Mucosa of stomach (tissue), 1 donor: Measurements from ENCODE around the gene CCDC180.
"Not testable (repeated sequence)": the region's sequence is repeated elsewhere in the genome, so short reads cannot be mapped to it uniquely, and the experiment has no call there.

Experiments
- H3K27me3 ChIP-seq: one replicate; pipeline ENCODE4 v1.7.0; 2013; ENCODE audit warnings: mild to moderate bottlenecking, low read length; ENCODE audit not compliant: control insufficient read depth, insufficient read depth
- H3K36me3 ChIP-seq: one replicate; pipeline ENCODE4 v1.7.0; 2013; ENCODE audit warnings: low read length; ENCODE audit not compliant: control insufficient read depth, insufficient read depth
- H3K4me1 ChIP-seq: one replicate; pipeline ENCODE4 v1.7.0; 2013; ENCODE audit warnings: mild to moderate bottlenecking, low read length; ENCODE audit not compliant: control insufficient read depth, insufficient read depth
- H3K4me3 ChIP-seq: one replicate; pipeline ENCODE4 v1.7.0; 2013; ENCODE audit warnings: low read length
- H3K9ac ChIP-seq: one replicate; pipeline ENCODE4 v1.7.0; 2013; ENCODE audit warnings: mild to moderate bottlenecking, low read length, moderate library complexity
- H3K9me3 ChIP-seq: one replicate; pipeline ENCODE4 v1.7.0; 2013; ENCODE audit warnings: mild to moderate bottlenecking, low read length, moderate library complexity; ENCODE audit not compliant: control insufficient read depth
- donor health status: Pancreatic carcinoma.

CCDC180 gene

DNA sequence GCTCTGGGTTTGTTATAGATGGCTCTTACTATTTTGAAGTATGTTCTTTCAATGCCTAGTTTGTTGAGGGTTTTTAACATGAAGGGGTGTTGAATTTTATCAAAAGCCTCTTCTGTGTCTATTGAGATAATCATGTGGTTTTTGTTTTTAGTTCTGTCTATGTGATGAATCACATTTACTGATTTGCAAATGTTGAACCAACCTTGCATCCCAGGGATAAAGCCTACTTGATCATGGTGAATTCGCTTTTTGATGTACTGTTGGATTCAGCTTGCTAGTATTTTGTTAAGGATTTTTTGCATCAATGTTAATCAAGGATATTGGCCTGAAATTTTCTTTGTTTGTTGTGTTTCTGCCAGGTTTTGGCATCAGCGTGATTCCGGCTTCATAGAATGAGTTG is 25.5 kb downstream of the CCDC180 start:
- no peaks in the 10 kb centered on the region for H3K4me1 ChIP-seq

DNA sequence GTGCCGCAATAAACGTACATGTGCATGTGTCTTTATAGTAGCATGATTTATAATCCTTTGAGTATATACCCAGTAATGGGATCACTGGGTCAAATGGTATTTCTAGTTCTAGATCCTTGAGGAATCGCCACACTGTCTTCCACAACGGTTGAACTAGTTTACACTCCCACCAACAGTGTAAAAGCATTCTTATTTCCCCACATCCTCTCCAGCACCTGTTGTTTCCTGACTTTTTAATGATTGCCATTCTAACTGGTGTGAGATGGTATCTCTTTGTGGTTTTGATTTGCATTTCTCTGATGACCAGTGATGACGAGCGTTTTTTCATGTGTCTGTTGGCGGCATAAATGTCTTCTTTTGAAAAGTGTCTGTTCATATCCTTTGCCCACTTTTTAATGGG is 28.2 kb downstream of the CCDC180 start:
- H3K4me1 ChIP-seq, H3K27me3 ChIP-seq: not testable (repeated sequence)

More for the DNA sequence above, 25.5 kb downstream of the CCDC180 start:
- Histone ChIP-seq H3K4me3 (no peak overlapping the region), H3K9ac (no peak overlapping the region), H3K27me3 (no peaks in the 10 kb centered on the region), H3K9me3 (no peaks in the 10 kb centered on the region), H3K36me3 (no peaks in the 10 kb centered on the region)

DNA sequence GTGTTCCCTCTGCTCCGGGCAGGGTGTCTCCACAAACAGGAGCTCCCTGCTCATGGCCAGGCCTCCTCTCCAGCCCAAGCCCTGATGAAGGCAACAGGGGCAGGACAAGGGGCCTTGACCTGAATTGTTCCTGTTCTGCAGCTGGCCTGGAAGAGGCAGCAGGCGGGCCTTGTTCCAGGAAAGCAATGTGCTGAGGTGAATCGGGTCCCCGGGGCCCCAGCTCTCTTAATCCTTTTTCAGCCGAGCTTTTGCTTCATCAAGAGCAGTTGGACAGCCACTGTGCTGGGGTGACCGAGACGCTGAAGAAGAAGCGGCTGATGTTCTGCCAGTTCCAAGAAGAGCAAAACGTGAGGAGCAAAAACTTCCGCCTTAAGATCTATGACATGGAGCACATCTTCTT is 41.4 kb downstream of the CCDC180 start:
- no peak overlapping the region for H3K4me3 ChIP-seq
- H3K9me3 ChIP-seq = no peaks in the 10 kb centered on the region
- no peaks in the 10 kb centered on the region for H3K4me1 ChIP-seq
- H3K9ac ChIP-seq = no peak overlapping the region
- no peaks in the 10 kb centered on the region for H3K27me3 ChIP-seq
- no peaks in the 10 kb centered on the region for H3K36me3 ChIP-seq

More for the DNA sequence above, 28.2 kb downstream of the CCDC180 start:
- H3K9ac ChIP-seq, H3K9me3 ChIP-seq, H3K36me3 ChIP-seq, H3K4me3 ChIP-seq: not testable (repeated sequence)

DNA sequence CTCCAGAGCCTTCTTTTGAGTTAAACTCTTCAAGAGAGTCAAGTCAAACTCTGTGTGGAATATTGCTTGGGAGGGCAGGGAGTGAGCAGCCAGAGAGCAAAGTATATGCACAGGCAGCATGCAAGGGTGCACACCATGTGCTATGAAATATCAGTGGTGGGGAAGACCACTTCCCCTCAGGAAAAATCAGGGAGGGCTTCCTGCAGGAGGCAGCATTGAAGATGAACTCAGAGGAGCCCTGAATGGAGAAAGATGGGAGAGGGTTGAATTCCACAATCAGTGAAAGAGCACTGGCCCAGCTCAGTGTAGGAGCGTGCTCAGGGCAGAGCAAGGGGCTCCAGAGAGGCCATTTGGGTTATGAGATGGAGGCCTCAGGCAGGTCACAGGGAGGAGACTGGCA is 41.9 kb downstream of the CCDC180 start:
- no peaks in the 10 kb centered on the region for H3K4me1 ChIP-seq
- H3K9ac ChIP-seq = no peak overlapping the region
- no peak overlapping the region for H3K4me3 ChIP-seq

DNA sequence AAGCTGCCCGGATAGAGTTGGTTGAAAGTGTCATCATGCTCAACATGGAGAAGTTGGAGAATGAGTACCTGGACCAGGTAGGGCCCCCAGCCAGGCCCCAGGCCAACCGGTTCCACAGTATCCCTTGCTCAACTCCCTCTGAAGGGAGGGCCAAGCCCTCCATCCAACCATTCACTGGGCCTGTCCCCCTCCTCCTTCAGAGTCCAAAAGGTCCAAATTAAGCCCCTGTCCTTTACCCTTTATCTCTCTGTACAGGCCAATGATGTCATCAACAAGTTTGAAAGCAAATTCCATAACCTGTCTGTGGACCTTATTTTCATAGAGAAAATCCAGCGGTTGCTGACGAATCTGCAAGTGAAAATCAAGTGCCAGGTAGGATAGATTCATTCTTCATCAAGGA is 47.2 kb downstream of the CCDC180 start:
- Histone ChIP-seq H3K4me3 (no peak overlapping the region), H3K36me3 (no peaks in the 10 kb centered on the region), H3K4me1 (no peaks in the 10 kb centered on the region), H3K27me3 (no peaks in the 10 kb centered on the region), H3K9me3 (no peaks in the 10 kb centered on the region), H3K9ac (no peak overlapping the region)

More for the DNA sequence above, 41.9 kb downstream of the CCDC180 start:
- no peaks in the 10 kb centered on the region for H3K36me3 ChIP-seq
- no peaks in the 10 kb centered on the region for H3K27me3 ChIP-seq
- H3K9me3 ChIP-seq = no peaks in the 10 kb centered on the region

DNA sequence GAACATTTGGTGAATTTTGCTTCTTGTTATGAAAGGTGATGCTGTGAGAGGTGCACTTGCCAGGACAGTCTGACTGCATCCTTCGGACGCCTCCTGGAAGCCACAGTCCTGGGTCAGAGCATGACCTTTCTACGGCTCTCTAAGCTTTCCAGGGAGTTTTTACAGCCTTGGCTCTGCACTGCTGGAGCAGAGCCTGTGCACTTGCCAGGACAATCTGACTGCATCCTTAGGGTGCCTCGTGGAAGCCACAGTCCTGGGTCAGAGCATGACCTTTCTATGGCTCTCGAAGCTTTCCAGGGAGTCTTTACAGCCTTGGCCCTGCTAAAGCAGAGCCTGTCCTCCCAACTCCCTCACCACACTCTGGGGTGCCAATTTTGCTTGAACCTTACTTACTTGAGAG is 49.6 kb downstream of the CCDC180 start:
- Histone ChIP-seq H3K36me3 (no peaks in the 10 kb centered on the region), H3K4me1 (no peaks in the 10 kb centered on the region), H3K9ac (no peak overlapping the region), H3K4me3 (no peak overlapping the region), H3K9me3 (no peaks in the 10 kb centered on the region), H3K27me3 (no peaks in the 10 kb centered on the region)
